ENCODE results near the gene ADK.

Gene ADK

DNA sequence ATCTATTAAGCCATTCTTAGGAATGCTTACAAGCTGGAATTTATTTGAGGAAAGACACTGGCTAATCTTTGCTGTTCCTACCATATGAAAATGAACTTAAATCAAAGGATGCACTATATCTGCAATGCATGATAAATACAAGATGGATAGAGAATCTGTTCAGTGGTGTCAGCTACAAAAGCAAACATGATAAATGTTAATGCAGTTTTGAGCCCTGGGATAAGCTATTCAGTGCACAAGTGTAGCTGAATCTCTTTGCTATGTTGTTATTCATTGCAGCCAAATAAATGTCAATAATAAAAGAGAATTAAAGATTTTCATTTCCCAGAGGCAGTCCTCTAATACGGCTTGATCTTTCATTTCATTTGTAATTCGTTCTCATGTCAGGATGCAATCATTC lies 451.6 kb downstream of the ADK start:
- no peak for TF ChIP-seq SIN3A (IDR thresholded peaks at IDR 0.05; ENCODE audit: borderline replicate concordance, insufficient read depth, low read length)
- TF ChIP-seq, protein P1, sequence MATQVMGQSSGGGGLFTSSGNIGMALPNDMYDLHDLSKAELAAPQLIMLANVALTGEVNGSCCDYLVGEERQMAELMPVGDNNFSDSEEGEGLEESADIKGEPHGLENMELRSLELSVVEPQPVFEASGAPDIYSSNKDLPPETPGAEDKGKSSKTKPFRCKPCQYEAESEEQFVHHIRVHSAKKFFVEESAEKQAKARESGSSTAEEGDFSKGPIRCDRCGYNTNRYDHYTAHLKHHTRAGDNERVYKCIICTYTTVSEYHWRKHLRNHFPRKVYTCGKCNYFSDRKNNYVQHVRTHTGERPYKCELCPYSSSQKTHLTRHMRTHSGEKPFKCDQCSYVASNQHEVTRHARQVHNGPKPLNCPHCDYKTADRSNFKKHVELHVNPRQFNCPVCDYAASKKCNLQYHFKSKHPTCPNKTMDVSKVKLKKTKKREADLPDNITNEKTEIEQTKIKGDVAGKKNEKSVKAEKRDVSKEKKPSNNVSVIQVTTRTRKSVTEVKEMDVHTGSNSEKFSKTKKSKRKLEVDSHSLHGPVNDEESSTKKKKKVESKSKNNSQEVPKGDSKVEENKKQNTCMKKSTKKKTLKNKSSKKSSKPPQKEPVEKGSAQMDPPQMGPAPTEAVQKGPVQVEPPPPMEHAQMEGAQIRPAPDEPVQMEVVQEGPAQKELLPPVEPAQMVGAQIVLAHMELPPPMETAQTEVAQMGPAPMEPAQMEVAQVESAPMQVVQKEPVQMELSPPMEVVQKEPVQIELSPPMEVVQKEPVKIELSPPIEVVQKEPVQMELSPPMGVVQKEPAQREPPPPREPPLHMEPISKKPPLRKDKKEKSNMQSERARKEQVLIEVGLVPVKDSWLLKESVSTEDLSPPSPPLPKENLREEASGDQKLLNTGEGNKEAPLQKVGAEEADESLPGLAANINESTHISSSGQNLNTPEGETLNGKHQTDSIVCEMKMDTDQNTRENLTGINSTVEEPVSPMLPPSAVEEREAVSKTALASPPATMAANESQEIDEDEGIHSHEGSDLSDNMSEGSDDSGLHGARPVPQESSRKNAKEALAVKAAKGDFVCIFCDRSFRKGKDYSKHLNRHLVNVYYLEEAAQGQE (IDR thresholded peaks at IDR 0.05; ENCODE audit: insufficient read depth in 1 of 2, low read depth in 2 of 2, low read length in 2 of 2), result no peak
- no peak for TF ChIP-seq FOXP2 (optimal IDR thresholded peaks at IDR 0.05; ENCODE audit: borderline replicate concordance, extremely low read depth, extremely low read length, insufficient read depth)
- TF ChIP-seq POLR2AphosphoS5 (IDR thresholded peaks at IDR 0.05; ENCODE audit: low read depth, low read length), result no peak
- no peak for TF ChIP-seq TAF1 (IDR thresholded peaks at IDR 0.05; ENCODE audit: borderline replicate concordance, insufficient read depth, low read length)

DNA sequence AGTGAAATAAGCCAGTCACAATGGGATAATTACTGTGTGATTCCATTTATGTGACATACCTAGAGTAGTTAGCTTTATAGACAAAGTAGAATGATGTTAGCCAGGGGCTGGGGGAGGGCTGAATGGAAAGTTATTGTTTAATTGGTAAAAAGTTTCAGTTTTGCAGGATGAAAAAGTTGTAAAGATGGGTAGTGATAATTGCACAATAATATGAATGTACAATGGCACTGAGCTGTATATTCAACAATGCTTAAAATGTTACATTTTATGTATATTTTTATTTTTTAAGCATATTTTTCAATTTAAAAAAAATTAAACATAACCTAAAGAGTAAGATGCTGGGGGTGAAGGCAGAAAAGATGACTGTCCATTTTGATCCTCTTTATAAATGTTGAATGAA lies 459.3 kb downstream of the ADK start:
- TF ChIP-seq TAF1 (IDR thresholded peaks at IDR 0.05; ENCODE audit: borderline replicate concordance, insufficient read depth, low read length) (no peak), POLR2AphosphoS5 (IDR thresholded peaks at IDR 0.05; ENCODE audit: low read depth, low read length) (no peak), SIN3A (IDR thresholded peaks at IDR 0.05; ENCODE audit: borderline replicate concordance, insufficient read depth, low read length) (no peak), FOXP2 (optimal IDR thresholded peaks at IDR 0.05; ENCODE audit: borderline replicate concordance, extremely low read depth, extremely low read length, insufficient read depth) (no peak)
- TF ChIP-seq, protein P1 (IDR thresholded peaks at IDR 0.05; ENCODE audit: insufficient read depth in 1 of 2, low read depth in 2 of 2, low read length in 2 of 2), result no peak

DNA sequence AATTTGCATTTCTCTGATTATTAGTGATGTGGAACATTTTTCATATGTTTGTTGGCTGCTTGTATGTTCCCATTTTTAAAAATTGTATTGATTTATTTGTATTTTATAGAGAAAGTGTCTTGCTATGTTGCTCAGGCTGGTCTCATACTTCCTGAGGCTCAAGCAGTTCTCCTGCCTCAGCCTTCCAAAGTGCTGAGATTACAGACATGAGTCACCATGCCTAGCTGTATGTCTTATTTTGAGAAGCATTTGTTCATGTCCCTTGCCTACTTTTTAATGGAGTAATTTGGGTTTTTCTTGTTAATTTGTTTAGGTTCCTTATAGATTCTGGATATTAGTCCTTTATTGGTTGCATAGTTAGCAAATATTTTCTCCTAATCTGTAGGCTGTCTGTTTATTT lies 461.2 kb downstream of the ADK start:
- TF ChIP-seq, protein P1 (IDR thresholded peaks at IDR 0.05; ENCODE audit: insufficient read depth in 1 of 2, low read depth in 2 of 2, low read length in 2 of 2), result no peak
- TF ChIP-seq FOXP2 (optimal IDR thresholded peaks at IDR 0.05; ENCODE audit: borderline replicate concordance, extremely low read depth, extremely low read length, insufficient read depth) (no peak), POLR2AphosphoS5 (IDR thresholded peaks at IDR 0.05; ENCODE audit: low read depth, low read length) (no peak), TAF1 (IDR thresholded peaks at IDR 0.05; ENCODE audit: borderline replicate concordance, insufficient read depth, low read length) (no peak), SIN3A (IDR thresholded peaks at IDR 0.05; ENCODE audit: borderline replicate concordance, insufficient read depth, low read length) (no peak)

DNA sequence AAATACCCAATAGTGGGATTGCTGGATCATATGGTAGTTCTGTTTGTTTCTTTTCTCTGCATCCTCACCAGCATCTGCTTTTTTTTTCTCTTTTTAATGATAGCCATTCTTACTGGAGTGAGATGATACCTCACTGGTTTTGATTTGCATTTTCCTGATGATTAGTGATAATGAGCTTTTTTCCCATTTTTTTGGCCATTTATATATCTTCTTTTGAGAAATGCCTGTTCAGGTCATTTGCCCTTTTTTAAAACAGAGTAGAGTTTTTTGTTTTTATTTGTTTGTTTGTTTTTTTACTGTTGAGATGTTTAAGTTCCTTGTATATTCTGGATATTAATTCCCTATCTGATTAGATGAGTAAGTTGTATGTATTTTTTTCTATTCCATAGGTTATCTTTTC lies 469.6 kb downstream of the ADK start:
- no peak for TF ChIP-seq SIN3A (IDR thresholded peaks at IDR 0.05; ENCODE audit: borderline replicate concordance, insufficient read depth, low read length)
- TF ChIP-seq, protein P1 (IDR thresholded peaks at IDR 0.05; ENCODE audit: insufficient read depth in 1 of 2, low read depth in 2 of 2, low read length in 2 of 2), result no peak
- TF ChIP-seq TAF1 (IDR thresholded peaks at IDR 0.05; ENCODE audit: borderline replicate concordance, insufficient read depth, low read length), result no peak
- no peak for TF ChIP-seq POLR2AphosphoS5 (IDR thresholded peaks at IDR 0.05; ENCODE audit: low read depth, low read length)
- no peak for TF ChIP-seq FOXP2 (optimal IDR thresholded peaks at IDR 0.05; ENCODE audit: borderline replicate concordance, extremely low read depth, extremely low read length, insufficient read depth)

DNA sequence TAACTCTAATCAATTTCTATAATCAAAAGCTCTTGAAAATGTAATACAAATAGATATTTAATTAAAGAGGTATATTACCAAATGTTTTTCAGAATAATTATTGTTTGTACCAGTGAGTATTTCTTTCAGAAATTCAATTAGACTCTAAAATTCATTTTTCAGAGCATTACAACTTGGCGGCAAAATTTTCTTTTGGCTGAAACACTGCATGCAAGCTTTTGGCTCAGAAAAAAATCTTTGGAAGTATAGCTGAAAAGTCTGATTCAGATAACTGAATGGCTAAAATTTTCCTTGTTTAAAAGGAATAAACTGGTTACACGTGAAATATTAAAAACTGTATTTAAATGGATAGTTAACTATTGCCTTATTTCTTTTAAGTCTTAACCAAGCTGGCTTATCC lies 472.8 kb downstream of the ADK start:
- TF ChIP-seq POLR2AphosphoS5 (IDR thresholded peaks at IDR 0.05; ENCODE audit: low read depth, low read length) (no peak), TAF1 (IDR thresholded peaks at IDR 0.05; ENCODE audit: borderline replicate concordance, insufficient read depth, low read length) (no peak), FOXP2 (optimal IDR thresholded peaks at IDR 0.05; ENCODE audit: borderline replicate concordance, extremely low read depth, extremely low read length, insufficient read depth) (no peak), SIN3A (IDR thresholded peaks at IDR 0.05; ENCODE audit: borderline replicate concordance, insufficient read depth, low read length) (no peak)
- TF ChIP-seq, protein P1 (IDR thresholded peaks at IDR 0.05; ENCODE audit: insufficient read depth in 1 of 2, low read depth in 2 of 2, low read length in 2 of 2), result no peak
